Peyer's patch (tissue), 4 donors: ENCODE measurements around the gene KCTD8.

ENCODE experiments used
- POLR2A ChIP-seq, 2 donors: fragments of 450-650 bp; IDR thresholded peaks; one replicate each; pipeline ENCODE4 v1.5.1; 2017; ENCODE audit warnings: antibody characterized with exemption in 2 of 2, mild to moderate bottlenecking in 2 of 2, moderate library complexity in 2 of 2
- TF ChIP-seq, protein P1 (sequence below), 6 experiments: fragments of 450-650 bp in 4 of 6; fragments of 200-600 bp in 2 of 6; sonication (generic) in 1 of 6; IDR thresholded peaks; one replicate each; pipeline ENCODE4 v1.5.1; 2017 to 2019; ENCODE audit warnings: antibody characterized with exemption in 6 of 6, mild to moderate bottlenecking in 3 of 6, moderate library complexity in 1 of 6

DNA sequence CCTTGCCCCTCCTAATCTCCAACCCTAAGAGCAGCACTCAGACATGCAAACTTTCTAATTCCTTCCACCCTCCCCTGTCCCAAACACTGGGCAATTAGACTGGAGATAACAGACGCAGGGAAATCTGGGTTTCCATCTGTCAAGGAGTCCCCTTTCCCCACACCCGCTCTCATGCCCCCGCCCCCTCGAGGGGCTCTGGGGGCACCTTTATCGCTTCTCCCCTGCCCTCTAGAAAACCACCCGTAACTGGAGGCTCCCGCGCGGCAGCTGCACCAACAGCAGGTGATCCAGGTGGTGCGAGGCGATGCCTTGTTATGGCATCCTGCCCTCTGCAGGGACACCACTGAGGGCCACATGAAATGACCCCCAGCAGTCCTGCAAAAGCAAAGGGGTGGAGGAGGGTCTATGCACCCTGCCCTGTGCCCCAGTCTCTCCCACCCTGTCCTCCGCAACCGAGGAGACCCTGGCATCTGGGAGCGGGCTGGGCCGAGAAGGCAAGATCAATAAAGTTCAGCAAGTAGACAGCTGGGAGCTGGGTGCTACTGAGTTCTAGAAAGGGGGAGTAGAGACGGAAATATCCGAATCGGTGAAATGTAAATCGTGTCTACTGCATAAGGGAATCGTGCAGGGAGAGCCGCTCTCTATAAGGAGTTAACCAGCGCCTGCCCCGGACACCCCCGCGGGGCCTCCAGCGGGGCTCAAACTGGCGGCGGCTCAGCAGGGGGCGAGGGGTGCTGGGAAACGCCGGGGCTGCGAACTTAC lies 1.6 kb downstream of the KCTD8 start:
- TF ChIP-seq, protein P1, sequence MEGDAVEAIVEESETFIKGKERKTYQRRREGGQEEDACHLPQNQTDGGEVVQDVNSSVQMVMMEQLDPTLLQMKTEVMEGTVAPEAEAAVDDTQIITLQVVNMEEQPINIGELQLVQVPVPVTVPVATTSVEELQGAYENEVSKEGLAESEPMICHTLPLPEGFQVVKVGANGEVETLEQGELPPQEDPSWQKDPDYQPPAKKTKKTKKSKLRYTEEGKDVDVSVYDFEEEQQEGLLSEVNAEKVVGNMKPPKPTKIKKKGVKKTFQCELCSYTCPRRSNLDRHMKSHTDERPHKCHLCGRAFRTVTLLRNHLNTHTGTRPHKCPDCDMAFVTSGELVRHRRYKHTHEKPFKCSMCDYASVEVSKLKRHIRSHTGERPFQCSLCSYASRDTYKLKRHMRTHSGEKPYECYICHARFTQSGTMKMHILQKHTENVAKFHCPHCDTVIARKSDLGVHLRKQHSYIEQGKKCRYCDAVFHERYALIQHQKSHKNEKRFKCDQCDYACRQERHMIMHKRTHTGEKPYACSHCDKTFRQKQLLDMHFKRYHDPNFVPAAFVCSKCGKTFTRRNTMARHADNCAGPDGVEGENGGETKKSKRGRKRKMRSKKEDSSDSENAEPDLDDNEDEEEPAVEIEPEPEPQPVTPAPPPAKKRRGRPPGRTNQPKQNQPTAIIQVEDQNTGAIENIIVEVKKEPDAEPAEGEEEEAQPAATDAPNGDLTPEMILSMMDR (IDR thresholded peaks at IDR 0.05) = no peak
- no peak for TF ChIP-seq POLR2A (IDR thresholded peaks at IDR 0.05)
